Large intestine (tissue), 3 donors: ENCODE measurements around the gene NEFH. TPM values are rescaled to one million over a fixed set of nuclear protein-coding genes. Genes with fewer than 3 reads are reported as not detected.

Experiments used
- DNase-seq, 2 donors: peaks; one replicate each; pipeline versions ENCODE4 v3.0.0 to v3.0.0-alpha.2; 2013
- H3K27ac ChIP-seq: one replicate; pipeline ENCODE4 v1.5.1; 2013; ENCODE audit warnings: low read length
- H3K27me3 ChIP-seq: 2 replicates; pipeline ENCODE4 v1.6.1; 2013; ENCODE audit warnings: low read length; ENCODE audit not compliant: control insufficient read depth, insufficient read depth
- H3K36me3 ChIP-seq: 2 replicates; pipeline ENCODE4 v1.6.1; 2013; ENCODE audit warnings: low read length; ENCODE audit not compliant: control insufficient read depth, insufficient read depth
- H3K4me1 ChIP-seq: one replicate; pipeline ENCODE4 v1.6.1; 2013; ENCODE audit warnings: low read length; ENCODE audit not compliant: control insufficient read depth, insufficient read depth
- H3K4me3 ChIP-seq: one replicate; pipeline ENCODE4 v1.5.1; 2013; ENCODE audit warnings: low read length
- H3K9me3 ChIP-seq: one replicate; pipeline ENCODE4 v1.6.1; 2013; ENCODE audit warnings: mild to moderate bottlenecking, low read depth, low read length, moderate library complexity; ENCODE audit not compliant: control insufficient read depth
- WGBS: methylation state at CpG from one replicate; pipeline ENCODE4 v1.1.5; 2013; ENCODE audit warnings: low lambda C conversion rate; ENCODE audit not compliant: insufficient coverage; 5-methylcytosine and 5-hydroxymethylcytosine counted together
- polyA plus RNA-seq: library from polyadenylated mRNA; unstranded; fragments of 120-200 nt; gene quantifications from one replicate; pipeline ENCODE4 v1.2.1, GENCODE V29; 2013

The NEFH gene
- polyA plus RNA-seq, 1 donor: 5.6 TPM

GRCh38 chr22:29463629-29464028 lies 16.4 kb upstream of the NEFH start:
- no peak overlapping the region for H3K27ac ChIP-seq
- H3K4me1 ChIP-seq: no peaks in the 10 kb centered on the region
- H3K9me3 ChIP-seq: no peaks in the 10 kb centered on the region
- no peak for DNase-seq
- H3K27me3 ChIP-seq: no peaks in the 10 kb centered on the region
- no peak overlapping the region for H3K4me3 ChIP-seq
- H3K36me3 ChIP-seq: no peaks in the 10 kb centered on the region
- no CpG with 5 or more reads among the region's 7 CpGs for WGBS

GRCh38 chr22:29464581-29464980 lies 15.4 kb upstream of the NEFH start:
- Histone ChIP-seq H3K9me3 (no peaks in the 10 kb centered on the region), H3K4me3 (no peak overlapping the region), H3K27me3 (no peaks in the 10 kb centered on the region), H3K27ac (no peak overlapping the region), H3K36me3 (no peaks in the 10 kb centered on the region), H3K4me1 (no peaks in the 10 kb centered on the region)
- no peak for DNase-seq
- WGBS: 60% methylated on average over 1 of the region's 7 CpGs

- Histone ChIP-seq H3K27me3 (peaks cover 2% of the 10 kb centered on the region), H3K9me3 (no peaks in the 10 kb centered on the region), H3K36me3 (no peaks in the 10 kb centered on the region), H3K4me1 (peaks cover 4% of the 10 kb centered on the region), H3K4me3 (peak overlapping the region; percentile 11), H3K27ac (no peak overlapping the region)
- no CpG with 5 or more reads among the region's 9 CpGs for WGBS
- DNase-seq: no peak
Observed at GRCh38 chr22:29469755-29470154, 10.3 kb upstream of the NEFH start.

- peak; percentile 47 to 65 for DNase-seq
- 88% methylated on average over 5 of the region's 54 CpGs for WGBS
- H3K27ac ChIP-seq: no peak overlapping the region
- no peaks in the 10 kb centered on the region for H3K36me3 ChIP-seq
- H3K27me3 ChIP-seq: peaks cover 2% of the 10 kb centered on the region
- no peaks in the 10 kb centered on the region for H3K9me3 ChIP-seq
- H3K4me1 ChIP-seq: peaks cover 4% of the 10 kb centered on the region
- peak overlapping the region; percentile 11 for H3K4me3 ChIP-seq
Observed at GRCh38 chr22:29470159-29470855, 9.7 kb upstream of the NEFH start.

GRCh38 chr22:29473001-29473400 lies 7.0 kb upstream of the NEFH start:
- DNase-seq: no peak
- WGBS: no CpG with 5 or more reads among the region's 5 CpGs
- H3K27me3 ChIP-seq: peaks cover 2% of the 10 kb centered on the region
- H3K36me3 ChIP-seq: no peaks in the 10 kb centered on the region
- no peak overlapping the region for H3K27ac ChIP-seq
- H3K4me1 ChIP-seq: peaks cover 4% of the 10 kb centered on the region
- no peaks in the 10 kb centered on the region for H3K9me3 ChIP-seq
- H3K4me3 ChIP-seq: no peak overlapping the region

- H3K4me3 ChIP-seq: no peak overlapping the region
- peaks cover 2% of the 10 kb centered on the region for H3K4me1 ChIP-seq
- peaks cover 20% of the 10 kb centered on the region for H3K27me3 ChIP-seq
- no peak overlapping the region for H3K27ac ChIP-seq
- H3K36me3 ChIP-seq: no peaks in the 10 kb centered on the region
- no peak for DNase-seq
- 84% methylated on average over 3 of the region's 8 CpGs for WGBS
- H3K9me3 ChIP-seq: peaks cover 4% of the 10 kb centered on the region
Observed at GRCh38 chr22:29475550-29475949, 4.5 kb upstream of the NEFH start.

GRCh38 chr22:29476116-29476515 lies 3.9 kb upstream of the NEFH start:
- H3K27me3 ChIP-seq: peaks cover 24% of the 10 kb centered on the region
- H3K4me3 ChIP-seq: no peak overlapping the region
- no CpG with 5 or more reads among the region's 6 CpGs for WGBS
- H3K36me3 ChIP-seq: no peaks in the 10 kb centered on the region
- peaks cover 5% of the 10 kb centered on the region for H3K4me1 ChIP-seq
- H3K27ac ChIP-seq: no peak overlapping the region
- peaks cover 8% of the 10 kb centered on the region for H3K9me3 ChIP-seq
- no peak for DNase-seq

- Histone ChIP-seq H3K4me1 (peaks cover 12% of the 10 kb centered on the region), H3K9me3 (peaks cover 8% of the 10 kb centered on the region), H3K4me3 (no peak overlapping the region), H3K27ac (no peak overlapping the region), H3K27me3 (peaks cover 33% of the 10 kb centered on the region), H3K36me3 (no peaks in the 10 kb centered on the region)
- WGBS: no CpG with 5 or more reads among the region's 4 CpGs
- no peak for DNase-seq
Observed at GRCh38 chr22:29477723-29478318, 2.2 kb upstream of the NEFH start.

- H3K27me3 ChIP-seq: peaks cover 33% of the 10 kb centered on the region
Observed at GRCh38 chr22:29478326-29479276, 1.4 kb upstream of the NEFH start.

GRCh38 chr22:29480262-29480511 lies 169 bp downstream of the NEFH start:
- Histone ChIP-seq H3K9me3 (peaks cover 8% of the 10 kb centered on the region), H3K27me3 (peaks cover 33% of the 10 kb centered on the region), H3K4me1 (peaks cover 12% of the 10 kb centered on the region), H3K36me3 (no peaks in the 10 kb centered on the region), H3K27ac (no peak overlapping the region), H3K4me3 (peak overlapping the region; percentile 13)
- no peak for DNase-seq
- no CpG with 5 or more reads among the region's 39 CpGs for WGBS

More at GRCh38 chr22:29478326-29479276, 1.4 kb upstream of the NEFH start:
- Histone ChIP-seq H3K4me3 (no peak overlapping the region), H3K9me3 (peaks cover 8% of the 10 kb centered on the region), H3K36me3 (no peaks in the 10 kb centered on the region), H3K4me1 (peaks cover 12% of the 10 kb centered on the region), H3K27ac (no peak overlapping the region)
- DNase-seq: peak in 1 of 2 donors; percentile 12
- no CpG with 5 or more reads among the region's 21 CpGs for WGBS
